AML-193 (cell line): ENCODE measurements around the gene ADGRG7.
"Not testable (repeated sequence)": the region's sequence is repeated elsewhere in the genome, so short reads cannot be mapped to it uniquely, and the experiment has no call there.

ENCODE experiments used
- DNase-seq, 2 experiments: peaks; one replicate each; lab custom pipeline; 2025; lab: John Stamatoyannopoulos, UW

The ADGRG7 gene

GRCh38 chr3:100647657-100648056 is 38.3 kb downstream of the ADGRG7 start:
- no peak for DNase-seq

- DNase-seq: peak; percentile 77 to 78
Observed at GRCh38 chr3:100650651-100651619, 41.5 kb downstream of the ADGRG7 start.

GRCh38 chr3:100653604-100654294 is 44.3 kb downstream of the ADGRG7 start:
- no peak for DNase-seq

GRCh38 chr3:100656945-100657344 is 47.5 kb downstream of the ADGRG7 start:
- no peak for DNase-seq

- DNase-seq: not testable (repeated sequence)
Observed at GRCh38 chr3:100661294-100661693, 51.9 kb downstream of the ADGRG7 start.

- no peak for DNase-seq
Observed at GRCh38 chr3:100662113-100662823, 52.9 kb downstream of the ADGRG7 start.

- no peak for DNase-seq
Observed at GRCh38 chr3:100665230-100665629, 55.8 kb downstream of the ADGRG7 start.

- not testable (repeated sequence) for DNase-seq
Observed at GRCh38 chr3:100666699-100667098, 57.3 kb downstream of the ADGRG7 start.

GRCh38 chr3:100667316-100667715 is 57.9 kb downstream of the ADGRG7 start:
- not testable (repeated sequence) for DNase-seq

- not testable (repeated sequence) for DNase-seq
Observed at GRCh38 chr3:100670995-100671394, 61.6 kb downstream of the ADGRG7 start.

GRCh38 chr3:100681496-100681895 is 72.1 kb downstream of the ADGRG7 start:
- no peak for DNase-seq

- no peak for DNase-seq
Observed at GRCh38 chr3:100682056-100682853, 72.9 kb downstream of the ADGRG7 start.

- DNase-seq: no peak
Observed at GRCh38 chr3:100682854-100683760, 73.7 kb downstream of the ADGRG7 start.

GRCh38 chr3:100693225-100693624 is 83.8 kb downstream of the ADGRG7 start:
- DNase-seq: no peak

GRCh38 chr3:100695696-100696095 is 86.3 kb downstream of the ADGRG7 start:
- DNase-seq: no peak

- no peak for DNase-seq
Observed at GRCh38 chr3:100696161-100696560, 86.8 kb downstream of the ADGRG7 start.

GRCh38 chr3:100697172-100697571 is 87.8 kb downstream of the ADGRG7 start:
- DNase-seq: no peak

GRCh38 chr3:100697723-100698285 is 88.4 kb downstream of the ADGRG7 start:
- no peak for DNase-seq

- DNase-seq: no peak
Observed at GRCh38 chr3:100698736-100699135, 89.3 kb downstream of the ADGRG7 start.

- no peak for DNase-seq
Observed at GRCh38 chr3:100700708-100701107, 91.3 kb downstream of the ADGRG7 start.
